HG02678 (cell line): ENCODE measurements around the gene POMC.
"Not testable (repeated sequence)": the region's sequence is repeated elsewhere in the genome, so short reads cannot be mapped to it uniquely, and the experiment has no call there.

Experiments used
- ATAC-seq: cut with Tn5 transposase; IDR thresholded peaks from one replicate; pipeline ENCODE4 v1.9.1; 2021; ENCODE audit warnings: mild to moderate bottlenecking, moderate library complexity; ENCODE audit not compliant: unreplicated experiment

POMC gene

GRCh38 chr2:25177211-25177611 lies 8.8 kb upstream of the POMC start:
- ATAC-seq = no peak

- ATAC-seq = no peak
Measured at GRCh38 chr2:25176541-25177181, 8.3 kb upstream of the POMC start.

GRCh38 chr2:25176138-25176537 lies 7.8 kb upstream of the POMC start:
- ATAC-seq = no peak

GRCh38 chr2:25174192-25174861 lies 5.9 kb upstream of the POMC start:
- no peak for ATAC-seq

- ATAC-seq = no peak
Measured at GRCh38 chr2:25173719-25174118, 5.3 kb upstream of the POMC start.

GRCh38 chr2:25170888-25171287 lies 2.5 kb upstream of the POMC start:
- ATAC-seq = no peak

GRCh38 chr2:25169073-25169470 lies 692 bp upstream of the POMC start:
- no peak for ATAC-seq

GRCh38 chr2:25165992-25166875 lies 2.1 kb downstream of the POMC start:
- ATAC-seq = peak; percentile 89

- no peak for ATAC-seq
Measured at GRCh38 chr2:25164561-25164960, 3.8 kb downstream of the POMC start.

GRCh38 chr2:25162061-25162460 lies 6.3 kb downstream of the POMC start:
- not testable (repeated sequence) for ATAC-seq

GRCh38 chr2:25161055-25161781 lies 7.2 kb downstream of the POMC start:
- ATAC-seq = no peak

- no peak for ATAC-seq
Measured at GRCh38 chr2:25160376-25160775, 8.0 kb downstream of the POMC start.

GRCh38 chr2:25159949-25160348 lies 8.4 kb downstream of the POMC start:
- ATAC-seq = no peak

- ATAC-seq = no peak
Measured at GRCh38 chr2:25158096-25158852, 10.1 kb downstream of the POMC start.

GRCh38 chr2:25155401-25155800 lies 13.0 kb downstream of the POMC start:
- ATAC-seq = no peak

GRCh38 chr2:25151718-25152117 lies 16.7 kb downstream of the POMC start:
- ATAC-seq = no peak

GRCh38 chr2:25150993-25151392 lies 17.4 kb downstream of the POMC start:
- ATAC-seq = not testable (repeated sequence)

GRCh38 chr2:25149646-25150045 lies 18.7 kb downstream of the POMC start:
- ATAC-seq = no peak

- ATAC-seq = no peak
Measured at GRCh38 chr2:25146896-25147295, 21.5 kb downstream of the POMC start.

- no peak for ATAC-seq
Measured at GRCh38 chr2:25145803-25146202, 22.6 kb downstream of the POMC start.
